Measurements from ENCODE around the gene KCNAB1. TPM values are rescaled to one million over a fixed set of nuclear protein-coding genes. Genes with fewer than 3 reads are reported as not detected.

KCNAB1 gene
- total and polyA plus RNA-seq, 4 donors = 0.16 to 2.4 (median 0.72) TPM

- no peak overlapping the region for H3K27ac ChIP-seq (ENCODE audit: low read depth in 1 of 2, low read length in 1 of 2)
- DNase-seq (no peak), ATAC-seq (ENCODE audit: insufficient read depth, low FRiP score) (no peak)
- no peak for TF ChIP-seq CTCF (IDR thresholded peaks at IDR 0.05; ENCODE audit: control extremely low read depth, extremely low read depth)
- no peaks in the 10 kb centered on the region for H3K27me3 ChIP-seq (ENCODE audit: control insufficient read depth in 3 of 3, insufficient read depth in 3 of 3, low read length in 2 of 3)
- no peaks in the 10 kb centered on the region for H3K9me3 ChIP-seq (ENCODE audit: control insufficient read depth in 4 of 4, insufficient read depth in 3 of 4, low read length in 3 of 4)
- H3K9ac ChIP-seq (ENCODE audit: insufficient read depth in 1 of 2, low read length in 2 of 2) = no peak overlapping the region
- H3K4me1 ChIP-seq (ENCODE audit: control insufficient read depth in 5 of 5, insufficient read depth in 5 of 5, low read length in 5 of 5) = no peaks in the 10 kb centered on the region
- H3K4me3 ChIP-seq = no peak overlapping the region
- H3K36me3 ChIP-seq (ENCODE audit: control insufficient read depth in 4 of 4, insufficient read depth in 4 of 4, low read length in 4 of 4) = no peaks in the 10 kb centered on the region
- 86 to 90% methylated on average over 3 of the region's 3 CpGs for WGBS, 2 donors
Measured at GRCh38 chr3:156366559-156366958, 246.2 kb downstream of the KCNAB1 start.

GRCh38 chr3:156368189-156368588 is 247.8 kb downstream of the KCNAB1 start:
- H3K27me3 ChIP-seq (ENCODE audit: control insufficient read depth in 3 of 3, insufficient read depth in 3 of 3, low read length in 2 of 3) = no peaks in the 10 kb centered on the region
- H3K4me3 ChIP-seq = no peak overlapping the region
- ATAC-seq (ENCODE audit: insufficient read depth, low FRiP score) (no peak), DNase-seq (no peak)
- no peaks in the 10 kb centered on the region for H3K4me1 ChIP-seq (ENCODE audit: control insufficient read depth in 5 of 5, insufficient read depth in 5 of 5, low read length in 5 of 5)
- TF ChIP-seq CTCF (IDR thresholded peaks at IDR 0.05; ENCODE audit: control extremely low read depth, extremely low read depth) = no peak
- WGBS, 2 donors = 69 to 80% methylated on average over 3 of the region's 3 CpGs
- H3K9ac ChIP-seq (ENCODE audit: insufficient read depth in 1 of 2, low read length in 2 of 2) = no peak overlapping the region
- no peaks in the 10 kb centered on the region for H3K36me3 ChIP-seq (ENCODE audit: control insufficient read depth in 4 of 4, insufficient read depth in 4 of 4, low read length in 4 of 4)
- no peaks in the 10 kb centered on the region for H3K9me3 ChIP-seq (ENCODE audit: control insufficient read depth in 4 of 4, insufficient read depth in 3 of 4, low read length in 3 of 4)
- H3K27ac ChIP-seq (ENCODE audit: low read depth in 1 of 2, low read length in 1 of 2) = no peak overlapping the region

- Histone ChIP-seq H3K4me1 (ENCODE audit: control insufficient read depth in 5 of 5, insufficient read depth in 5 of 5, low read length in 5 of 5) (no peaks in the 10 kb centered on the region), H3K36me3 (ENCODE audit: control insufficient read depth in 4 of 4, insufficient read depth in 4 of 4, low read length in 4 of 4) (no peaks in the 10 kb centered on the region), H3K27ac (ENCODE audit: low read depth in 1 of 2, low read length in 1 of 2) (no peak overlapping the region), H3K9ac (ENCODE audit: insufficient read depth in 1 of 2, low read length in 2 of 2) (no peak overlapping the region), H3K9me3 (ENCODE audit: control insufficient read depth in 4 of 4, insufficient read depth in 3 of 4, low read length in 3 of 4) (no peaks in the 10 kb centered on the region), H3K27me3 (ENCODE audit: control insufficient read depth in 3 of 3, insufficient read depth in 3 of 3, low read length in 2 of 3) (no peaks in the 10 kb centered on the region), H3K4me3 (no peak overlapping the region)
- ATAC-seq (ENCODE audit: insufficient read depth, low FRiP score) (no peak), DNase-seq (no peak)
- no peak for TF ChIP-seq CTCF (IDR thresholded peaks at IDR 0.05; ENCODE audit: control extremely low read depth, extremely low read depth)
- 84 to 90% methylated on average over 6 of the region's 6 CpGs for WGBS, 2 donors
Measured at GRCh38 chr3:156371701-156372100, 251.3 kb downstream of the KCNAB1 start.

- no peak for TF ChIP-seq CTCF (IDR thresholded peaks at IDR 0.05; ENCODE audit: control extremely low read depth, extremely low read depth)
- no peak overlapping the region for H3K4me3 ChIP-seq
- no peak overlapping the region for H3K27ac ChIP-seq (ENCODE audit: low read depth in 1 of 2, low read length in 1 of 2)
- WGBS, 2 donors = 83 to 86% methylated on average over 1 of the region's 1 CpG
- H3K27me3 ChIP-seq (ENCODE audit: control insufficient read depth in 3 of 3, insufficient read depth in 3 of 3, low read length in 2 of 3) = no peaks in the 10 kb centered on the region
- H3K4me1 ChIP-seq (ENCODE audit: control insufficient read depth in 5 of 5, insufficient read depth in 5 of 5, low read length in 5 of 5) = no peaks in the 10 kb centered on the region
- no peak overlapping the region for H3K9ac ChIP-seq (ENCODE audit: insufficient read depth in 1 of 2, low read length in 2 of 2)
- DNase-seq (no peak), ATAC-seq (ENCODE audit: insufficient read depth, low FRiP score) (no peak)
- H3K9me3 ChIP-seq (ENCODE audit: control insufficient read depth in 4 of 4, insufficient read depth in 3 of 4, low read length in 3 of 4) = peaks cover 0 to 2% (median 0%) of the 10 kb centered on the region in 4 donors
- H3K36me3 ChIP-seq (ENCODE audit: control insufficient read depth in 4 of 4, insufficient read depth in 4 of 4, low read length in 4 of 4) = no peaks in the 10 kb centered on the region
Measured at GRCh38 chr3:156373095-156373494, 252.7 kb downstream of the KCNAB1 start.
